AG20443 (cell line): ENCODE data around the gene ABCC3.
"Not testable (repeated sequence)": the region's sequence is repeated elsewhere in the genome, so short reads cannot be mapped to it uniquely, and the experiment has no call there.

Source experiments
- DNase-seq: peaks from one replicate; pipeline ENCODE4 v3.0.0; 2012; ENCODE audit warnings: low spot score, mixed read lengths

Gene ABCC3

DNA sequence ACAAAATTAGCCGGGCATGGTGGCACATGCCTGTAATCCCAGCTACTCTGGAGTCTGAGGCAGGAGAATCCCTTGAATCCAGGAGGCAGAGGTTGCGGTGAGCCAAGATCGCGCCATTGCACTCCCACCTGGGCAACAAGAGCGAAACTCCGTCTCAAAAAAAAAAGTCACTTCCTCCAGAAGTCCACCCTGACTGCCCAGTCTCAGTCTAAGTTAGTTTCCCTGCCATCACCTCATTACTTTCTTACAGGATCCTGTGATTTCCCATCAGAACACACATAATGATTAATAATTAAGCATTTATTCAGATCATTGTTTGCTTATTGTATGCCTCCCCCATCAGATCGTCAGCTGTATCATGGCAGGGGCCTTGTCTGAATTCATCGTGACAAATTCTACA, 31.6 kb downstream of the ABCC3 start:
- no peak for DNase-seq

- DNase-seq, result no peak
These were observed 32.8 kb downstream of the ABCC3 start for GRCh38 chr17:50667259-50668024.

- peak; percentile 71 for DNase-seq
These were observed 33.5 kb downstream of the ABCC3 start for GRCh38 chr17:50668025-50668837.

DNA sequence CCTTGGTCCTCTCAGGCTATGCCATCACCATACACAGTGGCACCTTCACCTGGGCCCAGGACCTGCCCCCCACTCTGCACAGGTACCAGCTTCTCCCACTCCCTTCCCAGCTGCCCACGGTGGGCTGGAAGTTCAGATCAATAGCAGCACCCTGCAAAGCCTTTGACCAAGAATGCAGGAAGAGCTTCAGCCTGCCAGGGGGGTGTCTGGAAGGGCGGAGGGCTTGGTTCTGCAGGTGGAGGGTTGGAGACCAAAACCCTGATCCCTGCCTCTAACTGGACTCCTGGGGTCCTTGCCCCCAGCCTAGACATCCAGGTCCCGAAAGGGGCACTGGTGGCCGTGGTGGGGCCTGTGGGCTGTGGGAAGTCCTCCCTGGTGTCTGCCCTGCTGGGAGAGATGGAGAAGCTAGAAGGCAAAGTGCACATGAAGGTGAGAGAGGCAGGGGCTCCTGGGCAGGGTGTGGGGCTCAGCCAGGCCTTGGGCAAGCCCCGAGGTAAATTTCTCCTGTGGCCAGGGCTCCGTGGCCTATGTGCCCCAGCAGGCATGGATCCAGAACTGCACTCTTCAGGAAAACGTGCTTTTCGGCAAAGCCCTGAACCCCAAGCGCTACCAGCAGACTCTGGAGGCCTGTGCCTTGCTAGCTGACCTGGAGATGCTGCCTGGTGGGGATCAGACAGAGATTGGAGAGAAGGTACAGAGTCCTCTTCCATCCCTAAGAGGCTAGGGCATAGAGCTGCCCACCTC, 34.3 kb downstream of the ABCC3 start:
- no peak for DNase-seq

- DNase-seq, result no peak
These were observed 37.4 kb downstream of the ABCC3 start for GRCh38 chr17:50672071-50672470.

- DNase-seq, result no peak
These were observed 38.3 kb downstream of the ABCC3 start for GRCh38 chr17:50672831-50673551.

- DNase-seq, result no peak
These were observed 40.5 kb downstream of the ABCC3 start for GRCh38 chr17:50675190-50675589.

DNA sequence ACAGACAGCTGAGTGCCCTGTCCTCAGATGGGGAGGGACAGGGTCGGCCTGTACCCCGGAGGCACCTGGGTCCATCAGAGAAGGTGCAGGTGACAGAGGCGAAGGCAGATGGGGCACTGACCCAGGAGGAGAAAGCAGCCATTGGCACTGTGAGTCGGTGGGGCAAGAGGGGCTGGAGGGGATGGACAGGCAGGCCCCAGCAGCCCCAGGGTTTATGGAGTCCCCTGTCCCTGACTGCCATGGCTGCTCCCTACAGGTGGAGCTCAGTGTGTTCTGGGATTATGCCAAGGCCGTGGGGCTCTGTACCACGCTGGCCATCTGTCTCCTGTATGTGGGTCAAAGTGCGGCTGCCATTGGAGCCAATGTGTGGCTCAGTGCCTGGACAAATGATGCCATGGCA, 40.9 kb downstream of the ABCC3 start:
- no peak for DNase-seq

GRCh38 chr17:50676065-50676975, 41.6 kb downstream of the ABCC3 start:
- no peak for DNase-seq

GRCh38 chr17:50677851-50678375, 43.2 kb downstream of the ABCC3 start:
- no peak for DNase-seq

DNA sequence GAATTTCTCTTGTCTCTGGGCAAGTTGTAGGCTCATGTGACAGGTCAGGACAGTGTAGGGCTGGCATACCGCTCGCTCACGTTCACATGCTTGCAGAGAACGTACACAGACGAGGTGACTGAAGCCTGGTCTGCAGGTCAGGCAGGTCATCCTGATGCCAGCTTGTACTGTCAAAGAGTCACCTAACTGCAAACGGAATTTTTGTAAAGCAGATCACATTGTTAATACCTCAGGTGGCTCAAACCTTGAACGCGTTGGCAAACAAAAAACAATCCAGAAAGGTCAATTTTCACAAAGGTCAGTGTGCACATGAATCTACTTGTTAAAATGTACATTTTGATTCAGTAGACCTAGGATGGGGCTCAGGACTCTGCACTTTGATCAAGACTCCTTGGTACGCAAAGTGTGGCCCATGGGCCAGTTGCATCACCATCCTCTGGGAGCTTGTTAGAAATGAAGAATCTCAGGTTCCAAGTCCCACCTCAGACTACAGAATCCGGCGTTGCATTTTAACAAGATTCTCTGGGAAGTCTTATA, 44.4 kb downstream of the ABCC3 start:
- DNase-seq, result no peak

GRCh38 chr17:50680126-50680525, 45.4 kb downstream of the ABCC3 start:
- DNase-seq, result no peak

GRCh38 chr17:50680543-50681262, 46.0 kb downstream of the ABCC3 start:
- DNase-seq, result not testable (repeated sequence)

GRCh38 chr17:50681263-50682200, 46.9 kb downstream of the ABCC3 start:
- DNase-seq, result peak; percentile 86

DNA sequence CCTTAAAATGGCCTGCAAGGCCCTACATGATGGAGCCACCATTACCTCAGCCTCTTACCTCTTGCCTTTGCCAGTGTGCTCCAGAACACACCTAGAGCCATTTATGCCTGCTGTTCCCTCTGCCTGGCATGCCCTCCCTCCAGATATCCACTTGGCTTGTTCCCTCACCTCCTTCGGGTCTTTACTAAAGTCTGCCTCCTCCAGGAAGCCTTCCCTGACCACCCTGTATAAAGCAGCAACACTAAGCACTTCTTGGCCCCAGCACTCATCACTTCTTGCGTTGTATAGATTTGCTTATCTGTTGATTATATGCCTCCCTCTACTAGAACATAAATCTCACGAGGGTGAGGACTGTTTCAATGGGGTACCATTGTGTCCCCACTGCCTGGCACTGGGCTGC, 47.8 kb downstream of the ABCC3 start:
- DNase-seq, result no peak

DNA sequence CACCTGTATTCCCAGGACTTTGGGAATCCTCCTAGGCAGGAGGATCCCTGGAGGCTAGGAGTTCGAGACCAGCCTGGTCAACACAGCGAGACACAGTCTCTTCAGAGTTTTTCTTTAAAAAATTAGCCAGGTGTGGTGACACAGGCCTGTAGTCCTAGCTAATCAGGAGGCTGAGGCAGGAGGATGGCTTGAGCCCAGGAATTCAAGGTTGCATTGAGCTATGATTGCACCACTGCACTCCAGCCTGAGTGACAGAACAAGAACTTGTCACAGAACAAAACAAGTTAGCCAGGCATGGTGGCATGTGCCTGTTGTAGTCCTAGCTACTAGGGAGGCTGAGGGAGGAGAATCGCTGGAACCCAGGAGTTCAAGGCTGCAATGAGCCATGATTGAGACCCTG, 48.3 kb downstream of the ABCC3 start:
- DNase-seq, result no peak

DNA sequence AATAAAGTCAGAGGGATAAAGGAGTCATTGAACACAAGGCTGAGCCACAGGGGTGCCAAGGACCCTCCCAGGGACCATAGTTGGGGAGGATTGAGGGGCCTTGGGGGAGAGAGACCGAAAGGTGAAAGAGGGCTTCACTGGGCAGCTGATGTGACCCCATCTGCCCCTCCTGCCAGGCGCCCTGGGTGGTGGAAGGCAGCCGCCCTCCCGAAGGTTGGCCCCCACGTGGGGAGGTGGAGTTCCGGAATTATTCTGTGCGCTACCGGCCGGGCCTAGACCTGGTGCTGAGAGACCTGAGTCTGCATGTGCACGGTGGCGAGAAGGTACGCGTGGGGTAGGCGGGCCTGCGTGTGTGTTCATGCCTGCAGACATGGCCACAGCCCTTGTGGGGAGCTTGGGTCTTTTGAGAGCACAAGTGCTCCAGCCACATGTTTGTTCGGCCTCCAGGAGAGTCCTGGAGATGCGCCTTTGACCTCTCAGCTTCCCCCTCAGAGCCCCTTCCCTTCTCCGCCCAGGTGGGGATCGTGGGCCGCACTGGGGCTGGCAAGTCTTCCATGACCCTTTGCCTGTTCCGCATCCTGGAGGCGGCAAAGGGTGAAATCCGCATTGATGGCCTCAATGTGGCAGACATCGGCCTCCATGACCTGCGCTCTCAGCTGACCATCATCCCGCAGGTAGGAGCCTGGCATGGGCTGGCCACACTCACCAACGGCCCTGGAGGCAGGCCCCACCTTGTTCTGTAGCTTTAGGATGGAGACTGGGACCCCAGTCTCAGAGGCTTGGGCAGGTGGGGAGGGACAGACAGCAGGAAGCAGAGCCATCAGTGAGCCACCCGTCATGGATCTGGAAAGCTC, 49.0 kb downstream of the ABCC3 start:
- DNase-seq, result no peak

DNA sequence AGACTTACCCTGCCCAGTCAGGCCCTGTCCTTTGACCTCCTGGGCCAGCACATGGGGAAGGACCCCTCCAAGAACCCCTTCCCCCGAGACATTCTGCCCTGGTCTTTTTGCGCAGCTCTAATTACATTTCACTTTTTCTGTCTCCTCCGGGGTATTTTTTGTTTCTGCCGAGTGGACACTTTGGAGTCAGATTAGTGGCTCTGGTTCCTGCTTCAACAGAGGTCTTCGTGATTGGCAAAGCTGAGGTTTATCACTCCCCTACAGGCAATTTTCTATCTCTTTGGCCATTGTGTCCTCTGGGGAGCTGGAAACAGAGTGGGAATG, 49.6 kb downstream of the ABCC3 start:
- no peak for DNase-seq
